SIG-M5 treated with dmso at 0.1 percent for 504 hours (cell line): ENCODE results near the gene SH2D4B.

Experiments
- DNase-seq: peaks from one replicate; lab custom pipeline; 2025; ENCODE audit not compliant: unreplicated experiment; lab: John Stamatoyannopoulos, UW

The SH2D4B gene

GRCh38 chr10:80585812-80586211, 48.1 kb downstream of the SH2D4B start:
- DNase-seq: no peak

GRCh38 chr10:80588546-80588945, 50.8 kb downstream of the SH2D4B start:
- no peak for DNase-seq

- DNase-seq: no peak
These were observed 52.1 kb downstream of the SH2D4B start for GRCh38 chr10:80589726-80590373.

GRCh38 chr10:80590585-80591125, 53.0 kb downstream of the SH2D4B start:
- no peak for DNase-seq

GRCh38 chr10:80596391-80597257, 58.9 kb downstream of the SH2D4B start:
- DNase-seq: peak; percentile 56

GRCh38 chr10:80598084-80598798, 60.5 kb downstream of the SH2D4B start:
- DNase-seq: peak; percentile 87

- DNase-seq: no peak
These were observed 61.2 kb downstream of the SH2D4B start for GRCh38 chr10:80598951-80599350.

GRCh38 chr10:80599424-80599847, 61.7 kb downstream of the SH2D4B start:
- DNase-seq: peak; percentile 58

GRCh38 chr10:80600256-80600655, 62.6 kb downstream of the SH2D4B start:
- DNase-seq: no peak

GRCh38 chr10:80602881-80603280, 65.2 kb downstream of the SH2D4B start:
- no peak for DNase-seq

GRCh38 chr10:80603516-80603915, 65.8 kb downstream of the SH2D4B start:
- no peak for DNase-seq

- no peak for DNase-seq
These were observed 71.0 kb downstream of the SH2D4B start for GRCh38 chr10:80608706-80609105.

GRCh38 chr10:80609331-80609730, 71.6 kb downstream of the SH2D4B start:
- no peak for DNase-seq

- DNase-seq: no peak
These were observed 73.9 kb downstream of the SH2D4B start for GRCh38 chr10:80611481-80612185.

GRCh38 chr10:80612261-80612660, 74.6 kb downstream of the SH2D4B start:
- DNase-seq: no peak

GRCh38 chr10:80613466-80614170, 75.9 kb downstream of the SH2D4B start:
- no peak for DNase-seq

GRCh38 chr10:80614576-80615416, 77.1 kb downstream of the SH2D4B start:
- DNase-seq: no peak

- no peak for DNase-seq
These were observed 80.1 kb downstream of the SH2D4B start for GRCh38 chr10:80617807-80618206.

GRCh38 chr10:80619036-80619435, 81.3 kb downstream of the SH2D4B start:
- DNase-seq: no peak
